H9 (cell line): Measurements from ENCODE around the gene FTO. TPM values are rescaled to one million over a fixed set of nuclear protein-coding genes. Genes with fewer than 3 reads are reported as not detected.

Experiments
- DNase-seq: peaks from one replicate; pipeline ENCODE4 v3.0.0-alpha.2; 2017
- H2AFZ ChIP-seq: one replicate; pipeline ENCODE4 v1.6.1; 2013; ENCODE audit warnings: mild to moderate bottlenecking, low read length, control low read depth, moderate library complexity
- H2AK5ac ChIP-seq: 2 replicates; pipeline ENCODE4 v1.6.1; 2013; ENCODE audit warnings: low read length, control low read depth, mixed read lengths; ENCODE audit not compliant: insufficient read length
- H2BK120ac ChIP-seq: one replicate; pipeline ENCODE4 v1.6.1; 2013; ENCODE audit warnings: low read depth, mild to moderate bottlenecking, low read length, control low read depth, inconsistent platforms; ENCODE audit not compliant: poor library complexity, severe bottlenecking
- H2BK12ac ChIP-seq: 2 replicates; pipeline ENCODE4 v1.6.1; 2013; ENCODE audit warnings: low read length, control low read depth, mixed read lengths, low read depth; ENCODE audit not compliant: insufficient read length
- H2BK15ac ChIP-seq: 2 replicates; pipeline ENCODE4 v1.6.1; 2013; ENCODE audit warnings: low read depth, low read length, control low read depth
- H2BK20ac ChIP-seq: one replicate; pipeline ENCODE4 v1.6.1; 2013; ENCODE audit warnings: low read depth, mild to moderate bottlenecking, low read length, control low read depth, inconsistent platforms; ENCODE audit not compliant: poor library complexity, severe bottlenecking
- H2BK5ac ChIP-seq: 2 replicates; pipeline ENCODE4 v1.6.1; 2013; ENCODE audit warnings: low read length, control low read depth, mixed read lengths; ENCODE audit not compliant: insufficient read length
- H3K14ac ChIP-seq: 2 replicates; pipeline ENCODE4 v1.6.1; 2013; ENCODE audit warnings: low read length, control low read depth; ENCODE audit not compliant: insufficient read depth
- H3K18ac ChIP-seq: 2 replicates; pipeline ENCODE4 v1.6.1; 2013; ENCODE audit warnings: low read depth, mild to moderate bottlenecking, mixed read lengths, low read length, control low read depth; ENCODE audit not compliant: insufficient read length
- H3K23ac ChIP-seq: 2 replicates; pipeline ENCODE4 v1.6.1; 2013; ENCODE audit warnings: low read length, control low read depth, mixed read lengths, low read depth; ENCODE audit not compliant: insufficient read length
- H3K23me2 ChIP-seq: 2 replicates; pipeline ENCODE4 v1.6.1; 2013; ENCODE audit warnings: low read depth, mild to moderate bottlenecking, mixed read lengths, low read length, control low read depth; ENCODE audit not compliant: insufficient read length, poor library complexity, severe bottlenecking
- H3K27ac ChIP-seq: 2 replicates; pipeline ENCODE4 v1.5.1; 2013; ENCODE audit warnings: low read length, control low read depth, mixed read lengths, low read depth; ENCODE audit not compliant: insufficient read length
- H3K27me3 ChIP-seq: 2 replicates; pipeline ENCODE4 v1.6.1; 2013; ENCODE audit warnings: low read length, control low read depth, inconsistent platforms; ENCODE audit not compliant: insufficient read depth
- H3K4ac ChIP-seq: 2 replicates; pipeline ENCODE4 v1.6.1; 2013; ENCODE audit warnings: low read depth, mild to moderate bottlenecking, control low read depth, inconsistent platforms, low read length, moderate library complexity
- H3K4me1 ChIP-seq: 2 replicates; pipeline ENCODE4 v1.6.1; 2013; ENCODE audit warnings: low read length, control low read depth, inconsistent platforms; ENCODE audit not compliant: insufficient read depth
- H3K4me2 ChIP-seq: 2 replicates; pipeline ENCODE4 v1.6.1; 2013; ENCODE audit warnings: low read length, control low read depth, mixed read lengths; ENCODE audit not compliant: insufficient read length, insufficient read depth
- H3K56ac ChIP-seq: 2 replicates; pipeline ENCODE4 v1.6.1; 2013; ENCODE audit warnings: low read depth, mild to moderate bottlenecking, mixed read lengths, low read length, control low read depth; ENCODE audit not compliant: insufficient read length
- H3K79me1 ChIP-seq: 2 replicates; pipeline ENCODE4 v1.6.1; 2013; ENCODE audit warnings: low read depth, mild to moderate bottlenecking, moderate library complexity, low read length, control low read depth, inconsistent platforms; ENCODE audit not compliant: insufficient read depth, poor library complexity, severe bottlenecking
- H3K79me2 ChIP-seq: 2 replicates; pipeline ENCODE4 v1.6.1; 2013; ENCODE audit warnings: low read length, control low read depth, inconsistent platforms; ENCODE audit not compliant: insufficient read depth
- H3K9ac ChIP-seq: 2 replicates; pipeline ENCODE4 v1.6.1; 2013; ENCODE audit warnings: low read length, control low read depth, mixed read lengths; ENCODE audit not compliant: insufficient read length; ENCODE audit errors: extremely low read depth
- H3K9me3 ChIP-seq: one replicate; pipeline ENCODE4 v1.6.1; 2013; ENCODE audit warnings: low read depth, low read length, inconsistent platforms; ENCODE audit not compliant: control insufficient read depth
- H3T11ph ChIP-seq: one replicate; pipeline ENCODE4 v1.6.1; 2013; ENCODE audit warnings: mild to moderate bottlenecking, low read length, control low read depth, inconsistent platforms
- H4K20me1 ChIP-seq: one replicate; pipeline ENCODE4 v1.6.1; 2013; ENCODE audit not compliant: control insufficient read depth, insufficient read length, insufficient read depth
- H4K5ac ChIP-seq: 2 replicates; pipeline ENCODE4 v1.6.1; 2013; ENCODE audit warnings: low read depth, mild to moderate bottlenecking, mixed read lengths, low read length, control low read depth; ENCODE audit not compliant: insufficient read length
- H4K8ac ChIP-seq: replicated peaks from 2 replicates; pipeline ENCODE4 v1.6.1; 2013; ENCODE audit warnings: low read length, control low read depth, mixed read lengths, low read depth; ENCODE audit not compliant: insufficient read length
- H4K91ac ChIP-seq: 2 replicates; pipeline ENCODE4 v1.6.1; 2013; ENCODE audit warnings: low read depth, mild to moderate bottlenecking, moderate library complexity, mixed read lengths, low read length, control low read depth; ENCODE audit not compliant: insufficient read length
- H3K27ac Mint-ChIP-seq, 3 experiments: 2 replicates in 2 of 3; 3 replicates in 1 of 3; pipeline ENCODE4 v1.8.0; 2020 to 2021; ENCODE audit warnings: mixed read lengths in 3 of 3, mild to moderate bottlenecking in 1 of 3, moderate library complexity in 1 of 3
- H3K27me3 Mint-ChIP-seq: 2 replicates; pipeline ENCODE4 v1.8.0; 2021; ENCODE audit warnings: low read depth, mild to moderate bottlenecking, moderate library complexity, mixed read lengths
- H3K36me3 Mint-ChIP-seq, 3 experiments: 2 replicates in 2 of 3; 3 replicates in 1 of 3; pipeline ENCODE4 v1.8.0; 2020 to 2021; ENCODE audit warnings: low read depth in 3 of 3, mixed read lengths in 3 of 3; ENCODE audit not compliant: insufficient read depth in 1 of 3
- H3K4me1 Mint-ChIP-seq, 2 experiments: 2 replicates each; pipeline ENCODE4 v1.8.0; 2020; ENCODE audit warnings: mixed read lengths in 2 of 2
- H3K4me3 Mint-ChIP-seq, 2 experiments: 2 replicates in 1 of 2; 3 replicates in 1 of 2; pipeline ENCODE4 v1.8.0; 2020 to 2021; ENCODE audit warnings: mild to moderate bottlenecking in 2 of 2, mixed read lengths in 2 of 2, moderate library complexity in 1 of 2
- H3K9me3 Mint-ChIP-seq, 2 experiments: 2 replicates in 1 of 2; 3 replicates in 1 of 2; pipeline ENCODE4 v1.8.0; 2020; ENCODE audit warnings: mild to moderate bottlenecking in 2 of 2, mixed read lengths in 2 of 2, moderate library complexity in 1 of 2
- WGBS: extraction: QIAGEN DNeasy Blood & Tissue Kit; methylation state at CpG from one replicate; pipeline ENCODE4 v1.1.7; 2013; ENCODE audit warnings: missing lambda C conversion rate, low lambda C conversion rate, mixed read lengths; ENCODE audit not compliant: insufficient read length; ENCODE audit errors: extremely low coverage; 5-methylcytosine and 5-hydroxymethylcytosine counted together
- total RNA-seq: library from RNA; stranded (reverse); gene quantifications from 2 replicates; pipeline ENCODE4 v1.2.1, GENCODE V29; 2021
- TF ChIP-seq, protein P1 (sequence below): fragments of 200-600 bp; sonication (generic); conservative IDR thresholded peaks from 3 replicates; pipeline ENCODE4 v1.8.0; 2021; ENCODE audit warnings: antibody characterized with exemption, mild to moderate bottlenecking

FTO gene
- total RNA-seq, 1 experiment from 2014 or later = 67.9 TPM

DNA sequence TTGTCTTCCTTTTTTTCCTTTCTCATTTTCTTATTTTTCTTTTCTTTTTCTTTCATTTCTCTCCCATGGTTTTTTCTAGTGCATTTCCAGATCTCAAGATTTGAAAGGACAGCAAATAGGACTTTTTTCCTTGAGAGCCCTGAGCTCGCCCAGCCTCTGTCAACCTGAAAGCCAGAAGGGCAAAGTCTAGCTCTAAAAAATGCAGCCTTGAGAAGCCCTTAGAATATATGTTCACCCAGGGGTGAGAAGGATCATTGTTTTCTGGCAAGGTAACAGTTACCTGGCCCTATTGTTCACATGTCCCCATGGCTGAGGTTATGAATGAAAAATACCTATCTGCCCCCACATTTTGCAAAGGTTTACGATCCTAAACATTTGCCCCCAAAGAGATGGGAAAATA, 364.3 kb downstream of the FTO start:
- no CpG with 5 or more reads among the region's 2 CpGs for WGBS
- Histone ChIP-seq H2BK15ac (no peak overlapping the region), H3K27me3 (no peaks in the 10 kb centered on the region), H3K14ac (no peak overlapping the region), H3K79me2 (no peaks in the 10 kb centered on the region), H3K23ac (no peak overlapping the region), H2AFZ (no peak overlapping the region), H2BK5ac (no peak overlapping the region), H4K5ac (no peak overlapping the region), H3K56ac (no peak overlapping the region), H2AK5ac (no peak overlapping the region), H3K9ac (no peak overlapping the region), H2BK120ac (no peak overlapping the region), H3K4me2 (no peak overlapping the region), H3K9me3 (no peaks in the 10 kb centered on the region), H2BK20ac (no peak overlapping the region), H3K4me1 (no peaks in the 10 kb centered on the region; the same call in 1 of the 2 replicates), H2BK12ac (no peak overlapping the region), H4K20me1 (no peaks in the 10 kb centered on the region), H3K23me2 (no peaks in the 10 kb centered on the region), H3T11ph (no peak overlapping the region), H3K18ac (no peak overlapping the region), H3K79me1 (no peaks in the 10 kb centered on the region), H3K27ac (no peak overlapping the region), H4K8ac (no peak overlapping the region), H3K4ac (no peak overlapping the region), H4K91ac (no peak overlapping the region)
- Mint-ChIP-seq H3K4me1 (peaks cover 25 to 40% of the 10 kb centered on the region in 2 experiments), H3K27me3 (no peaks in the 10 kb centered on the region), H3K36me3 (no peaks in the 10 kb centered on the region), H3K27ac (no peak overlapping the region), H3K4me3 (no peak overlapping the region), H3K9me3 (no peaks in the 10 kb centered on the region)
- TF ChIP-seq, protein P1, sequence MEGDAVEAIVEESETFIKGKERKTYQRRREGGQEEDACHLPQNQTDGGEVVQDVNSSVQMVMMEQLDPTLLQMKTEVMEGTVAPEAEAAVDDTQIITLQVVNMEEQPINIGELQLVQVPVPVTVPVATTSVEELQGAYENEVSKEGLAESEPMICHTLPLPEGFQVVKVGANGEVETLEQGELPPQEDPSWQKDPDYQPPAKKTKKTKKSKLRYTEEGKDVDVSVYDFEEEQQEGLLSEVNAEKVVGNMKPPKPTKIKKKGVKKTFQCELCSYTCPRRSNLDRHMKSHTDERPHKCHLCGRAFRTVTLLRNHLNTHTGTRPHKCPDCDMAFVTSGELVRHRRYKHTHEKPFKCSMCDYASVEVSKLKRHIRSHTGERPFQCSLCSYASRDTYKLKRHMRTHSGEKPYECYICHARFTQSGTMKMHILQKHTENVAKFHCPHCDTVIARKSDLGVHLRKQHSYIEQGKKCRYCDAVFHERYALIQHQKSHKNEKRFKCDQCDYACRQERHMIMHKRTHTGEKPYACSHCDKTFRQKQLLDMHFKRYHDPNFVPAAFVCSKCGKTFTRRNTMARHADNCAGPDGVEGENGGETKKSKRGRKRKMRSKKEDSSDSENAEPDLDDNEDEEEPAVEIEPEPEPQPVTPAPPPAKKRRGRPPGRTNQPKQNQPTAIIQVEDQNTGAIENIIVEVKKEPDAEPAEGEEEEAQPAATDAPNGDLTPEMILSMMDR = no peak
- DNase-seq = no peak
